Skin of body (tissue), 2 donors: ENCODE data around the gene CLASP1. TPM values are rescaled to one million over a fixed set of nuclear protein-coding genes. Genes with fewer than 3 reads are reported as not detected.
"Not testable (repeated sequence)": the region's sequence is repeated elsewhere in the genome, so short reads cannot be mapped to it uniquely, and the experiment has no call there.

Experiments used
- DNase-seq: peaks from one replicate; lab custom pipeline; 2025; lab: John Stamatoyannopoulos, UW
- total RNA-seq: library from RNA; depleted of rRNA; stranded (reverse); fragments of >200 nt; gene quantifications from one replicate; pipeline ENCODE4 v1.2.3, GENCODE V29; 2014

The CLASP1 gene
- total RNA-seq, 1 donor from 2014 or later, result 68.2 TPM

- no peak for DNase-seq
Observed at GRCh38 chr2:121662656-121663055, 13.4 kb upstream of the CLASP1 start.

GRCh38 chr2:121659933-121660332 is 10.7 kb upstream of the CLASP1 start:
- no peak for DNase-seq

- DNase-seq, result not testable (repeated sequence)
Observed at GRCh38 chr2:121658393-121658792, 9.1 kb upstream of the CLASP1 start.

GRCh38 chr2:121653035-121653434 is 3.8 kb upstream of the CLASP1 start:
- DNase-seq, result no peak

- DNase-seq, result no peak
Observed at GRCh38 chr2:121650315-121650930, 1.2 kb upstream of the CLASP1 start.

- peak; percentile 98 for DNase-seq
Observed at GRCh38 chr2:121649596-121650314, 493 bp upstream of the CLASP1 start.

- DNase-seq, result peak; percentile 32
Observed at GRCh38 chr2:121648206-121649148, 785 bp downstream of the CLASP1 start.

GRCh38 chr2:121647396-121647795 is 1.9 kb downstream of the CLASP1 start:
- no peak for DNase-seq

- DNase-seq, result no peak
Observed at GRCh38 chr2:121644715-121645114, 4.5 kb downstream of the CLASP1 start.

GRCh38 chr2:121643877-121644276 is 5.4 kb downstream of the CLASP1 start:
- no peak for DNase-seq

GRCh38 chr2:121640380-121641316 is 8.6 kb downstream of the CLASP1 start:
- DNase-seq, result no peak

- not testable (repeated sequence) for DNase-seq
Observed at GRCh38 chr2:121639846-121640245, 9.4 kb downstream of the CLASP1 start.

GRCh38 chr2:121638333-121638732 is 10.9 kb downstream of the CLASP1 start:
- DNase-seq, result no peak

- DNase-seq, result no peak
Observed at GRCh38 chr2:121635371-121635770, 13.9 kb downstream of the CLASP1 start.

- DNase-seq, result no peak
Observed at GRCh38 chr2:121634354-121635307, 14.6 kb downstream of the CLASP1 start.

- DNase-seq, result no peak
Observed at GRCh38 chr2:121633463-121633862, 15.8 kb downstream of the CLASP1 start.

GRCh38 chr2:121627525-121628050 is 21.7 kb downstream of the CLASP1 start:
- no peak for DNase-seq

GRCh38 chr2:121626777-121627524 is 22.3 kb downstream of the CLASP1 start:
- no peak for DNase-seq

- DNase-seq, result no peak
Observed at GRCh38 chr2:121625953-121626352, 23.3 kb downstream of the CLASP1 start.
